HCT116 (cell line): ENCODE results near the gene PTP4A2.
A peak's percentile ranks its signal among the peaks of the same experiment; 100 is the strongest.

Source experiments
- CEBPB ChIP-seq: IDR thresholded peaks from 2 replicates; pipeline ENCODE4 v1.6.1; 2012; ENCODE audit warnings: low read depth
- CTCF ChIP-seq, 3 experiments: fragments of 200-600 bp in 1 of 3; sonication (generic) in 1 of 3; IDR thresholded peaks in 2 of 3; conservative IDR thresholded peaks in 1 of 3; 2 replicates each; pipeline ENCODE4 v1.5.1; 2012 to 2017; ENCODE audit warnings: low read depth in 2 of 3, low read length in 2 of 3, antibody characterized with exemption in 1 of 3, borderline replicate concordance in 1 of 3, control low read depth in 1 of 3, mild to moderate bottlenecking in 1 of 3, mixed read lengths in 1 of 3, mixed run types in 1 of 3, moderate library complexity in 1 of 3; ENCODE audit not compliant: insufficient read depth in 1 of 3
- EZH2phosphoT487 ChIP-seq: fragments of 200-600 bp; IDR thresholded peaks from 2 replicates; pipeline ENCODE4 v1.6.1; 2018; ENCODE audit warnings: antibody characterized with exemption, borderline replicate concordance
- FOSL1 ChIP-seq: IDR thresholded peaks from 2 replicates; pipeline ENCODE4 v1.6.1; 2012; ENCODE audit warnings: low read depth
- JUND ChIP-seq: IDR thresholded peaks from 2 replicates; pipeline ENCODE4 v1.6.1; 2012
- MAX ChIP-seq: IDR thresholded peaks from 2 replicates; pipeline ENCODE4 v1.6.1; 2012
- POLR2A ChIP-seq: IDR thresholded peaks from 2 replicates; pipeline ENCODE4 v1.7.0; 2011; ENCODE audit warnings: borderline replicate concordance; ENCODE audit not compliant: insufficient read depth, insufficient read length; ENCODE audit errors: extremely low read depth
- POLR2AphosphoS5 ChIP-seq: IDR thresholded peaks from 2 replicates; pipeline ENCODE4 v1.6.1; 2011; ENCODE audit warnings: mild to moderate bottlenecking, low read depth, low read length, moderate library complexity
- RAD21 ChIP-seq: IDR thresholded peaks from 2 replicates; pipeline ENCODE4 v1.6.1; 2012; ENCODE audit warnings: low read depth, mild to moderate bottlenecking
- SRF ChIP-seq: IDR thresholded peaks from 2 replicates; pipeline ENCODE4 v1.6.1; 2012; ENCODE audit warnings: low read depth
- TCF7L2 ChIP-seq: IDR thresholded peaks from 2 replicates; pipeline ENCODE4 v1.7.0; 2011; ENCODE audit warnings: borderline replicate concordance, inconsistent platforms; ENCODE audit not compliant: insufficient read depth, insufficient read length; ENCODE audit errors: extremely low read depth
- ZBTB33 ChIP-seq: IDR thresholded peaks from 2 replicates; pipeline ENCODE4 v1.6.1; 2011; ENCODE audit warnings: mild to moderate bottlenecking, low read length, moderate library complexity; ENCODE audit not compliant: insufficient replicate concordance; ENCODE audit errors: extremely low read depth
- ZFX ChIP-seq: fragments of 450-650 bp; IDR thresholded peaks from 2 replicates; pipeline ENCODE4 v1.6.1; 2017

- TF ChIP-seq ZBTB33 (no peak), CTCF (IDR thresholded peaks at IDR 0.05 in 2 of 3, conservative IDR thresholded peaks at IDR 0.05 in 1 of 3; ENCODE audit: borderline replicate concordance in 1 of 3, insufficient read depth in 1 of 3, low read depth in 2 of 3, low read length in 2 of 3) (no peak), POLR2AphosphoS5 (peak; percentile 74), JUND (no peak), RAD21 (no peak), ZFX (peak; percentile 80), CEBPB (no peak), FOSL1 (no peak), POLR2A (peak; percentile 75), SRF (no peak), EZH2phosphoT487 (no peak), TCF7L2 (no peak), MAX (no peak)
These were observed 6.3 kb upstream of the PTP4A2 start for GRCh38 chr1:31944205-31945089.
